Sigmoid colon (tissue), 7 donors: ENCODE data around the gene FSD1. TPM values are rescaled to one million over a fixed set of nuclear protein-coding genes. Genes with fewer than 3 reads are reported as not detected.
"Not testable (repeated sequence)": the region's sequence is repeated elsewhere in the genome, so short reads cannot be mapped to it uniquely, and the experiment has no call there.

ENCODE experiments used
- DNase-seq: peaks from one replicate; pipeline ENCODE4 v3.0.0-alpha.2; 2019
- H3K27ac ChIP-seq, 4 donors: fragments of 200-600 bp; sonication (generic); one replicate each; pipeline ENCODE4 v1.5.1; 2016 to 2019; ENCODE audit warnings: mild to moderate bottlenecking in 1 of 4
- H3K27me3 ChIP-seq, 3 donors: fragments of 200-600 bp; sonication (generic); one replicate each; pipeline ENCODE4 v1.5.1; 2019; ENCODE audit warnings: mild to moderate bottlenecking in 1 of 3
- H3K36me3 ChIP-seq, 4 donors: fragments of 200-600 bp; sonication (generic); one replicate each; pipeline ENCODE4 v1.5.1; 2016 to 2019
- H3K4me1 ChIP-seq, 4 donors: fragments of 200-600 bp; sonication (generic); one replicate each; pipeline ENCODE4 v1.5.1; 2017 to 2019
- H3K4me3 ChIP-seq, 4 donors: fragments of 200-600 bp; sonication (generic); one replicate each; pipeline ENCODE4 v1.5.1; 2017 to 2019; ENCODE audit warnings: mild to moderate bottlenecking in 2 of 4, moderate library complexity in 1 of 4
- H3K9me3 ChIP-seq, 4 donors: fragments of 200-600 bp in 3 of 4; sonication (generic) in 3 of 4; one replicate each; pipeline versions ENCODE4 v1.5.1 to v1.6.1; 2013 to 2019
- EP300 ChIP-seq, 4 donors: sonication (generic); formaldehyde crosslinking; IDR thresholded peaks; one replicate each; pipeline ENCODE4 v1.6.1; 2017; ENCODE audit warnings: antibody characterized with exemption in 4 of 4
- POLR2A ChIP-seq, 2 donors: fragments of 450-650 bp; IDR thresholded peaks; one replicate each; pipeline ENCODE4 v1.6.1; 2016; ENCODE audit warnings: antibody characterized with exemption in 2 of 2, mild to moderate bottlenecking in 2 of 2, moderate library complexity in 2 of 2
- POLR2AphosphoS5 ChIP-seq, 4 donors: sonication (generic); formaldehyde crosslinking; IDR thresholded peaks; one replicate each; pipeline ENCODE4 v1.6.1; 2017; ENCODE audit warnings: antibody characterized with exemption in 4 of 4
- WGBS, 2 donors: extraction: QIAGEN DNeasy Blood & Tissue Kit; methylation state at CpG; one replicate each; pipeline ENCODE4 v1.1.7; 2013; 5-methylcytosine and 5-hydroxymethylcytosine counted together
- intact Hi-C: fragments of 100-400 bp; cut with DNase I; formaldehyde crosslinking; loops from one replicate; pipeline ENCODE4 v1.15.1; 2023
- polyA plus RNA-seq, 3 donors: library from polyadenylated mRNA; stranded (reverse); fragments of 200-250 nt; gene quantifications; one replicate each; pipeline ENCODE4 v1.2.3, GENCODE V29; 2013
- total RNA-seq, 4 donors: library from RNA; depleted of rRNA; stranded (reverse); fragments of >200 nt; gene quantifications; one replicate each; pipeline ENCODE4 v1.1.0, GENCODE V29; 2016
- TF ChIP-seq, protein P1 (sequence below), 4 experiments: fragments of 450-650 bp in 3 of 4; fragments of 200-600 bp in 1 of 4; IDR thresholded peaks; one replicate each; pipeline ENCODE4 v1.5.1; 2016 to 2019; ENCODE audit warnings: antibody characterized with exemption in 4 of 4, mild to moderate bottlenecking in 3 of 4, moderate library complexity in 2 of 4
- donor health status: healthy with polysubstance abuse.
- donor health status: Bipolar disorder and iron deficiency.
- donor health status: healthy.

The FSD1 gene
- total and polyA plus RNA-seq, 7 donors: 1.1 to 2.6 (median 1.5) TPM; not detected in 3

DNA sequence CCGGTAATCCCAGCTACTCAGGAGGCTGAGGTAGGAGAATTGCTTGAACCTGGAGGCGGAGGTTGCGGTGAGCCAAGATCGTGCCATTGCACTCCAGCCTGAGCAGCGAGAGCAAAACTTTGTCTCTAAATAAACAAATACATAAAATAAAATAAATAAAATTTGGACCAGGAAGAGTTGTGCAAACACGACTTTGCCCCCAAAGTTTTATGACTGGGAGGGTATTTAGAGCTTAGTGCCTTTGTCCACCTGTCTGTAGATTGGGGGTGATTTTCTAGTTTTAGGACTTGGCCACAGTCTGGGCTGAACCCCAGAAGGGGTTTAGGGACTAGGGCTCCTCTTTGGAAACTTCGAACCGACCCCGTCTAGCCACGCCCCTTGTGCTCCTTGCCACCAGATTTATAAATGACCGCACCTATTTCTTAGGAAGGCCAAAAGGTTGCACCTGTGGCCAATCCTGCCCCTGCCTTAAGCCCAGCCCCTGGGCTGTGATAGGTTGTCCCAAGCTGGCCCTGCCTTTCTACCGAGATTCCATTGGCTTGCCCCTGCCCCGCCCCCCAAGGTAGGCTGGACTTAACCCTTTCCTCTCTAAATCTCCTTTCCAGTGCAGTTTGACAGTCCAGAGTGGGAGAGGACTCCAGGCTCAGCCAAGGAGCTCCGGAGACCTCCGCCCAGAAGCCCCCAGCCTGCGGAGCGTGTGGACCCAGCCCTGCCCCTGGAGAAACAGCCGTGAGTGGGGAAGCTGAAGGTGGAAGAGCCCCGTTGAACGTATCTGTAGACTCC, 20.0 kb upstream of the FSD1 start:
- WGBS, 2 donors: 16 to 43% methylated on average over 20 of the region's 20 CpGs
- Histone ChIP-seq H3K36me3 (no peaks in the 10 kb centered on the region), H3K4me1 (peaks cover 0 to 8% (median 7%) of the 10 kb centered on the region in 4 donors), H3K27ac (no peak overlapping the region), H3K9me3 (no peaks in the 10 kb centered on the region), H3K4me3 (no peak overlapping the region), H3K27me3 (peaks cover 16 to 61% (median 45%) of the 10 kb centered on the region in 3 donors)
- TF ChIP-seq EP300 (IDR thresholded peaks at IDR 0.05) (no peak), POLR2A (IDR thresholded peaks at IDR 0.05) (no peak), POLR2AphosphoS5 (IDR thresholded peaks at IDR 0.05) (no peak)
- TF ChIP-seq, protein P1, sequence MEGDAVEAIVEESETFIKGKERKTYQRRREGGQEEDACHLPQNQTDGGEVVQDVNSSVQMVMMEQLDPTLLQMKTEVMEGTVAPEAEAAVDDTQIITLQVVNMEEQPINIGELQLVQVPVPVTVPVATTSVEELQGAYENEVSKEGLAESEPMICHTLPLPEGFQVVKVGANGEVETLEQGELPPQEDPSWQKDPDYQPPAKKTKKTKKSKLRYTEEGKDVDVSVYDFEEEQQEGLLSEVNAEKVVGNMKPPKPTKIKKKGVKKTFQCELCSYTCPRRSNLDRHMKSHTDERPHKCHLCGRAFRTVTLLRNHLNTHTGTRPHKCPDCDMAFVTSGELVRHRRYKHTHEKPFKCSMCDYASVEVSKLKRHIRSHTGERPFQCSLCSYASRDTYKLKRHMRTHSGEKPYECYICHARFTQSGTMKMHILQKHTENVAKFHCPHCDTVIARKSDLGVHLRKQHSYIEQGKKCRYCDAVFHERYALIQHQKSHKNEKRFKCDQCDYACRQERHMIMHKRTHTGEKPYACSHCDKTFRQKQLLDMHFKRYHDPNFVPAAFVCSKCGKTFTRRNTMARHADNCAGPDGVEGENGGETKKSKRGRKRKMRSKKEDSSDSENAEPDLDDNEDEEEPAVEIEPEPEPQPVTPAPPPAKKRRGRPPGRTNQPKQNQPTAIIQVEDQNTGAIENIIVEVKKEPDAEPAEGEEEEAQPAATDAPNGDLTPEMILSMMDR (IDR thresholded peaks at IDR 0.05): no peak
- intact Hi-C loops: no loop called here
- no peak for DNase-seq

DNA sequence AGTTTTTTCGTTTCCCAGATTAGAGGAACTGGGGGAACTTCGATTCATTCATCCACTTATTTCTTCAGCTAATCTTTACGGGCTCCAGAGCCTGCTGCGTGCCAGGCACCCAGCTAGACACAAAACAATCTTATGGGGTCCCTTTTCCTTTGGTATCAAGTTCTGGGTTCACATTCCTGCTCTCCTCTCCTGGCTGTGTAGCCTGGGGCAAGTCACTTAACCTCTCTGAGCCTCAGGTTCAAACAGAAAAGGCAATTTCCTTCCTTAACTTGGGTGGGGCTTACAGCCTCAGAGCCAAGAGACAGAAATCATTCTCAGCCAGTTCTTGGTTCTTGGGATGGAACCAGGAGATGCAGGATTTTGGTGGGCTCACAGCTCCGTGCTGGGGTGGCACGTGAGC, 19.4 kb upstream of the FSD1 start:
- H3K27me3 ChIP-seq: peaks cover 10 to 55% (median 39%) of the 10 kb centered on the region in 3 donors

DNA sequence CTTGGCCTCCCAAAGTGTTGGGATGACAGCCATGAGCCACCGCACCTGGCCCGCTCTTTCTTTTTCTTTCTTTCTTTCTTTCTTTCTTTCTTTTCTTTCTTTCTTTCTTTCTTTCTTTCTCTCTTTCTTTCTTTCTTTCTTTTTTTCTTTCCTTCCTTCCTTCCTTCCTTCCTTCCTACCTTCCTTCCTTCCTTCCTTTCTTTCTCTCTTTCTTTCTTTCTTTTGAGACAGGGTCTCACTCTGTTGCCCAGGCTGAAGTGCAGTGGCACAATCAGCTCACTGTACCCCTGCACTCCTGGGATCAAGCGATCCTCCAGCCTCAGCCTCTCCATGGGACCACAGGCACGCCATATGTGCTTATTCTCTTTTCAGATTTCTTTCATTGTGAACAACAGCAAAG, 18.3 kb upstream of the FSD1 start:
- WGBS, 2 donors: 91 to 96% methylated on average over 4 of the region's 4 CpGs
- H3K4me3 ChIP-seq, H3K4me1 ChIP-seq, intact Hi-C loops, DNase-seq, H3K27ac ChIP-seq, H3K36me3 ChIP-seq, H3K9me3 ChIP-seq: not testable (repeated sequence)
- peaks cover 3 to 43% (median 29%) of the 10 kb centered on the region in 3 donors for H3K27me3 ChIP-seq

More for the DNA sequence above, 19.4 kb upstream of the FSD1 start:
- no peak for TF ChIP-seq EP300 (IDR thresholded peaks at IDR 0.05)
- TF ChIP-seq POLR2A (IDR thresholded peaks at IDR 0.05): no peak
- no peak for TF ChIP-seq POLR2AphosphoS5 (IDR thresholded peaks at IDR 0.05)
- TF ChIP-seq, protein P1 (IDR thresholded peaks at IDR 0.05): no peak
- no peak overlapping the region for H3K4me3 ChIP-seq
- H3K9me3 ChIP-seq: no peaks in the 10 kb centered on the region
- no peak overlapping the region for H3K27ac ChIP-seq
- intact Hi-C loops: no loop called here
- H3K36me3 ChIP-seq: no peaks in the 10 kb centered on the region
- WGBS, 2 donors: 24 to 70% methylated on average over 6 of the region's 6 CpGs
- no peak for DNase-seq
- peaks cover 0 to 1% (median under 1%) of the 10 kb centered on the region in 4 donors for H3K4me1 ChIP-seq

DNA sequence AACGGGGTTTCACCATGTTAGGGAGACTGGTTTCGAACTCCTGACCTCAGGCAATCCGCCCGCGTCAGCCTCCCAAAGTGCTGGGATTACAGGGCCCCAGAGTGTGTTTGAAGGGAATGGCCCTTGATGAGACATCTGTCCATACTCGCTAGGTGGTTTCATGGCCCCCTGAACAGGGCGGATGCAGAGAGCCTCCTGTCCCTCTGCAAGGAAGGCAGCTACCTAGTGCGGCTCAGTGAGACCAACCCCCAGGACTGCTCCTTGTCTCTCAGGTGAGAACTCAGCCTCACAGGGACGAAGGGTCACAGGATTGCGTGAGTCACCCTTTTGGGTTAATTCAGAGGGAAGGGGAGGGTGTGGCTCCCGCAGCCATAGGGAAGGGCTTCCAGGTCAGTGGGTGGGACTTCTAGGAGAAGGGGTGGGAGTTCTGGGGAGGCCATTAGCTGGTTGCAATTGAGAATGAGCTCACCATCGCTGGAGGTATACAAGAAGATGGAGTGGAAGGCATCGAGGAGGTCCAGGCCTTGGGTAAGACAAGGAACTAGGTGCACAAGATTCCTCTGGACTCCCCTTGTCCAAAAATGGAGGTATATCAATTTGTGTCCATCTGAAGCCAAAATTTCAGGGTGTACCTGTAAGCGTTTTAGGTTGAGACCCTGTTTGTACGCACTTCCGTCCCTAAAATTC, 16.2 kb upstream of the FSD1 start:
- 79 to 86% methylated on average over 16 of the region's 16 CpGs for WGBS, 2 donors
- Histone ChIP-seq H3K9me3 (no peaks in the 10 kb centered on the region), H3K27me3 (peaks cover 3 to 25% (median 14%) of the 10 kb centered on the region in 3 donors), H3K4me3 (no peak overlapping the region), H3K27ac (no peak overlapping the region), H3K36me3 (no peaks in the 10 kb centered on the region), H3K4me1 (no peaks in the 10 kb centered on the region)
- DNase-seq: no peak
- intact Hi-C loops: no loop called here
- TF ChIP-seq POLR2AphosphoS5 (IDR thresholded peaks at IDR 0.05) (no peak), EP300 (IDR thresholded peaks at IDR 0.05) (no peak), POLR2A (IDR thresholded peaks at IDR 0.05) (no peak)
- TF ChIP-seq, protein P1 (IDR thresholded peaks at IDR 0.05): no peak

DNA sequence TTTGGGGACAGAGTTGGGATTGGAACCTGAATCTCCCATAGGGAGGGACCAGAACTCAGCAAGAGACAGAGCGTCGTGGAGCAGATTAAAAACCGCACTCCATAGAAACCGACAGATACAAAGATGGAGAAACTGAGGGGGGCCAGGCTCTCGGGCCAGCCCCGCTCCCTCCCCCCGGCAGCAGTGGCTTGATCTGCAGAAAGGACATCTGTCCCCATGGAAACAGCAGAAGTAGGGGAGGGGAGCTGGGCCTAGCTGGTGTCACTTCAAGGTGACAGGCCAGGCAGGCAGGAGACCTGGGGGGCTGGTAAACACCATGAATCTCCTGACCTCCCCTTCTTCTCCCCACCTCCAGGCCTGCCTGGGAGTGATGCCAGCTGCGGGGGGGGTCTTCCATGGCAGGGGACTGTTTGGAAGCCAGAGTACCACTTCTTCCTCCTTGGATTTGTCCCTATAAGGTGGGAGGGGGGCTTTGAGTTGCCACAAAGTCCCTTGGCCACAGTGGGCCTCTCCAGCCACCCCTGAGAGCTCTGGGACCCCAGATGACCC, 13.1 kb upstream of the FSD1 start:
- no peaks in the 10 kb centered on the region for H3K4me1 ChIP-seq
- TF ChIP-seq POLR2AphosphoS5 (IDR thresholded peaks at IDR 0.05) (no peak), POLR2A (IDR thresholded peaks at IDR 0.05) (no peak)
- TF ChIP-seq, protein P1 (IDR thresholded peaks at IDR 0.05): no peak
- H3K36me3 ChIP-seq: no peaks in the 10 kb centered on the region
- H3K9me3 ChIP-seq: no peaks in the 10 kb centered on the region
- WGBS, 2 donors: 85 to 90% methylated on average over 8 of the region's 8 CpGs
- H3K4me3 ChIP-seq: no peak overlapping the region
- no peak for DNase-seq
- intact Hi-C loops: no loop called here
- H3K27me3 ChIP-seq: peaks cover 0 to 17% (median 7%) of the 10 kb centered on the region in 3 donors
- H3K27ac ChIP-seq: no peak overlapping the region
